HG02623 (cell line): Measurements from ENCODE around the gene L3MBTL2.

Experiments
- ATAC-seq: cut with Tn5 transposase; IDR thresholded peaks from one replicate; pipeline ENCODE4 v1.9.1; 2021; ENCODE audit warnings: moderate library complexity; ENCODE audit not compliant: unreplicated experiment

The L3MBTL2 gene

DNA sequence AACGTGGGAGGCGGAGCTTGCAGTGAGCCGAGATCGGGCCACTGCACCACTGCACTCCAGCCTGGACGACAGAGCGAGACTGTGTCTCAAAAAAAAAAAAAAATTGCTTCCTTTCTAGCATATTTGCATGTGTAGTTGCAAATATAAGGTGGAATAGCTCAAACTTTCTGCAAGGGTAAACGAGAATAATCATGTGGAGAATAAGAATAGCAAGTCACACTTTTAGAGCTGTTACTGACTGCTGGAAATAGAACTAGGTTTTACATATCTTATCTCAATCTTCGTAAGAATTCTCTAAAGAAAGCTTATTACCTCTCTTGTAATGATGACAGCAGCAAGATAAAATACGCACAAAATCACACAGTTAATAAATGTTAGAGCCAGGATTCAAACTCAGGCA lies 1.6 kb downstream of the L3MBTL2 start:
- ATAC-seq = no peak

DNA sequence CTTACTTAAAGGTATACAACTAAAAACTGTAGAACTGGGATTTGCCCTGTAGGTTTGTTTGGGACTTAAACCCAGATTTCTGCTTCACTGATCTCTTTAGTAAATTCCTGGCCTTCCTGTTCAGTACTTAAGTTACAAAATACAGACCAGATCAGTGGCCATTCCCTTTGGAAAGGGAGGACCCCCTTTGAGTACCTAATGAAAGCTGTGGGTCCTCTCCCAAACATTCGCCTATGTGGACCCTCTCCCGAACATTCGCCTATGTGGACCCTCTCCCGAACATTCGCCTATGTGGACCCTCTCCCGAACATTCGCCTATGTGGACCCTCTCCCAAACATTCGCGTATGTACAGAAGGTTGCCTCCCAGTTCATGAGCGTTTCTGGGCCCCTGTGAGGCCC lies 10.3 kb downstream of the L3MBTL2 start:
- ATAC-seq = no peak

DNA sequence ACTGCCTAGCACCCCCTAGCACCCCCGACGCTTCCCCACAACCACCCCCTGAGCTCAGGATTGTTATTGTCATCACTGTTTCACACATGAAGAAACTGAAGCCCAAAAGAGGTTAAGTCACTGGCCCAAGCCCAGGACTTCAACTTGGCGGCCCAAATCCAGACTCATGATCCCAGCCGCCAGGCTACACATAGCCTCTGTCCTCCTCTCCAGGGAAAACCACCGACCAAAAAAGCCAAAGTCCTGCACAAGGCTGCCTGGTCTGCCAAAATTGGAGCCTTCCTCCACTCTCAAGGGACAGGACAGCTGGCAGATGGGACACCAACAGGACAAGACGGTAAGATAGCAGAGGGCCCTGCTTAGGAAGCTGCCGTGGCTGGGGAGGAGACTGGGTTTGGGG lies 10.8 kb downstream of the L3MBTL2 start:
- no peak for ATAC-seq

DNA sequence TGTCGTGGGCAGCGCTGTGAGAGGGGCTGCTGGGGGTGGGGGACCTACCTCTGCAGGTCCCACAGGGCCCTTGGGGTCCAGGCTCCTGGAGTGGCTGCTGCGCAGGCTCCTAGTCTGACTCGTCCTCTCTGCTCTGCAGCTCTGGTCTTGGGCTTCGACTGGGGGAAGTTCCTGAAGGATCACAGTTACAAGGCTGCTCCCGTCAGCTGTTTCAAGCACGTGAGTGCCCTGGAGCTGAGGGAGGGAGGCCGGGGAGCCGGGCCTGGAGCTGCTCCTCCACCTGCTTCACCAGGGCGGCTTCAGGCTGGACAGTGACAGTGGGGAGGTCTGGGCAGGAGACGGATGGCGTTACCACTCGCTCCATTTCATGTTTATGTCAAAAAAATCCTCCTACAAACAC lies 11.9 kb downstream of the L3MBTL2 start:
- no peak for ATAC-seq

DNA sequence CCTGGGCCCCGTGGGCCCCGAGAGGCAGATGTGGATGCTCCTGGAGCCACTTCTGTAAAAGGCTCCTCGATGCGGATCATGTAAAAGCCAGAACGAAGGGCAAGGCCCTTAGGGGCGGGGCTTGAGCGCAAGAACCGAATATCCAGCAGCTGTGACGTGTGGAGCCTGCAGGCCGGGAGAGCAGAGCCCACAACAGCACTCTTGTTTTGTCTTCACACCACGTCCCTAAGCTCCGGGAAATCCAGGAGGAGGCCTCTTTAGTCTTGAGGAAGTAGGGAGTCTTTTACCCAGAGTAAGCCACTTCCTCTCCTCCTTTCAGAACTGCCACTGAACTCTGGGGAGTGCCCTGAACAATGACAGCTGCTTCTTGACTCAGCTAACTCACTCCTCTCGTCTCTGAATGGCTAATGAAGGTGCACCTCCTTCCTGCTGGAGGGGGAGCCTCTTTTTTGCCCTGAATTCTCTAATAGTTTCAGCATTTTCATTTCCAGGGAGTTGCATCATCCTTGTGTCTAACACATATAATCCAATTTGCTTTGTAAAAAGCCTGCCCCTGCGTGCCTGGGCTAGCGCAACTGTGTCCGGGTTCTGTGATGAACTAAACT lies 12.5 kb downstream of the L3MBTL2 start:
- ATAC-seq = no peak

DNA sequence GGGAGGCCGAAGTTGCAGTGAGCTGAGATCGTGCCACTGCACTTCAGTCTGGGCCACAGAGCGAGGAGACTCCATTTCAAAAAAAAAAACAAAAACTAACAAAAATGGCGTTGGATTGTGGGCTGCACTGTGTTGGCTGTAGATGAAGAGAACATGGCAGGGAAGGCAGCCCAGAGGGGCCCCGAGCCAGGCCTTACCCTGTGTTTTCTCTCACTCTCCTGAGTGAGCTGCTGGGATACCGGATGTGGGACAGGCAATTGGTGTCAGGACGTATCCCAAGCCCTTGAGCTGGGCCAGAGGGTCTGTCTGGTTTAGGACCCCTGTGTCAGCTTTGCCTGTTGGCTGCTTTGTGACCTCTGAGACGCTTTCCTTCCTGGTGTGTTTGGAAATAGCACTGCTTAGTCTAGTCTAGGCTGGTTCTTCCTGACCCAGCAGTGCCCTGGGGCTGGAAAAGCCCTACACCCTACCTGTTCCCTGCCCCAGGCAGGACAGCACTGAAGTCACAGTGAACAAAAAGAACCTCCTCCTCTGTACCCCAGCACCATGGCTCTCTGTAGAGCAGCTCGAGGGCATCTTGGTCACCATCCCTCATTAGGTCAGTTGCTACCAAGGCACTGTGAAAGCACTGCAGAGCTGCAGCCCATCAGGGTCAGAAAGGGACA lies 17.9 kb downstream of the L3MBTL2 start:
- ATAC-seq = no peak

DNA sequence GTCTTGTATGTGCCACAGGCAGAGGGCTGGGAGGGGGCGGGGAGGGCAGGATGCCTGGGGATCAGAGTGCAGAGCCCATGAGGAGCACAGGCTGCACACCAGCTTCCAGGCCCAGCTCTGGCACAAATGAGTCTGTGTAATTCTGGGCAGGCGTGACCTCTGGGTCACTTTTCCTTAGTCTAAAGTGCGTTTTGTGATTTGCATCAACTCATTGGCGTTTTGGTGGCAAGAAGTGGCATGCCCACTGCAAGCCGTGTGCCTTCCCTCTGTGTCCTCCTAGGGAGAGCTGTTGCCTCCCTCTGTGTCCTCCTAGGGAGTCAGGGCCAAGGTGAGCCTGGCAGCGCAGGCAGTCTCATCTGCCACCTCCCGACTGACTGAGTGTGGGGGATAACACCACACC lies 18.4 kb downstream of the L3MBTL2 start:
- no peak for ATAC-seq

DNA sequence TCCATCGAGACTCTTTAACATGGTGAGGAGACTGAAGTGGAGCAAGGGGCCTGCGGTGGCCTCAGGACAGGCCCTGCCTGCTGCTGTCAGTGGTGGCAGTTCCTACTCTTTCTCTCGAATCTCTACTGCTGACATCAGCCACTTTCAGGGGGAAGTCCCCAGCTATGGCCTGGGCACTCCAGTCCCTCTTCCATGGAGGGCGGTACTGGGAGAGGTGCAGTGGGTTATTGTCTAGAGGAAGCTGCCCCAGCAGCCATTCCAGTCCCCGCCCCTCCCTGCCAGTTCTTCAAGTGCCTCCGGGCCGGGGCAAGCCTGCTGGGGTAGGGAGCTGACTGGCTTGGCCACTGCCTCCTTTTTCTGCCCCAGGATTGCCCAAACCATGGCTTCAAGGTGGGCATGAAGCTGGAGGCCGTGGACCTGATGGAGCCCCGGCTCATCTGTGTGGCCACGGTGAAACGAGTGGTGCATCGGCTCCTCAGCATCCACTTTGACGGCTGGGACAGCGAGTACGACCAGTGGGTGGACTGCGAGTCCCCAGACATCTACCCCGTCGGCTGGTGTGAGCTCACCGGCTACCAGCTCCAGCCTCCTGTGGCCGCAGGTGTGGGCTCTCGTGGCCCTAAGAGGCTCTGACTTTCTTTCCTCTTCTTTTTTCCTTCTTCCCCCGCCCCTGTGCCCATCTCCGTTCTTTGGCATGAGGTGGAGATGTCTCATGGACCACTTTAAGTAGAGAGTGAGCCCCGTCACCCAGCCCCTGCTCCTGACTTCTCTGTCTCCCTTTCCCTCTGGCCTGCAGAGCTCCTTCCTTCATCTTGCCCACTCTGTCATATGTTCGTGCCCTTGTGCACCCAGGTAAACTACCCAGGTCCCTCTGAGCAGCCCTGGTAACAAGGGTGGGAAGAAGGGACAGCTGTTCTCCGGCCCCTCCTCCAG lies 21.9 kb downstream of the L3MBTL2 start:
- ATAC-seq = no peak

DNA sequence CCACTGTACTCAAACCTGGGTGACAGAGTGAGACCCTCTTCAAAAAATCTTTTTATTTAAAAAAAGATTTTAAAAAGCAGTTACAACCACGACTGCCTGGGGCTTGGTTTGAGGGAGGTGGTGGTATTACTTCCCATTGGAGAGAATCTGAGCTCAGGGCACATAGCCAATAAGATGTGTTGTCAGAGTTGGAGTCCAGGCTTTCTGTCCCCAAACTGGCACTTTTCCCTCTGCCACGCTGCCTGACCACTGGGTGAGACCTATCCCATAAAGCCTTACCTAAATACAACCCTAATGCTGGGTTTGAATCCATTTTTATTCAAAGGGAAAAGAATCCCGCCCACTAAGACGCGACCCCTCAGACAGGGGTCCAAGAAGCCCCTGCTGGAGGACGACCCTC lies 24.1 kb downstream of the L3MBTL2 start:
- ATAC-seq = no peak

DNA sequence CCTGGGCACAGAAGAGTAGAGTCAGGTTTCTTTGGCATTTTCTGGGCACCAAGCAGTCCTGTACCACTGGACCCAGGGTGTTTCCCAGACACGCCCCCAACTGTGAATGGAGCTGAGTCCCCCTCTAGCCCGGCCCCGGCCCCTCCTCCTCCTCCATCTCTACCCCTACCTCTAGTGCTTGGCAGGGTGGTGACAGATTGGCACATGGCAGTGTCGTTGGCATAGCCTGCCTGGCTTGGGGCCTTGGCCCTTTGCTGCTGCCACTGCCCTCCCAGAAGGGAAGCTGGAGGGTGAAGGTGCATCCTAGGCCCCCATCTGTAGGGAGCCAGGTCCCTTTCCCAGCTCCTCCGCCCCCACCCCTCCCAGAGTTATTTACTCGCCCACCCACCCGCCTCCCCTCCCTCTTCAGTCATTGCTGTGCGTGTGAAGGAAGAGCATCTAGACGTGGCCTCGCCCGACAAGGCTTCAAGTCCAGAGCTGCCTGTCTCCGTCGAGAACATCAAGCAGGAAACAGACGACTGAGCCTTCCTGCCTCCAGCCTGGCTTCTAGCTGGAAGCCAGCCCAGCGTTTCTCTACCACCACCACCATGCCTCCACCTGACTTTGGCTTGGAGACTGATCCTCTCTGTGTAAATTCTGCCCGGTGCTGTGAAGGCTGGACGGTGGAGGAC lies 24.8 kb downstream of the L3MBTL2 start:
- no peak for ATAC-seq

DNA sequence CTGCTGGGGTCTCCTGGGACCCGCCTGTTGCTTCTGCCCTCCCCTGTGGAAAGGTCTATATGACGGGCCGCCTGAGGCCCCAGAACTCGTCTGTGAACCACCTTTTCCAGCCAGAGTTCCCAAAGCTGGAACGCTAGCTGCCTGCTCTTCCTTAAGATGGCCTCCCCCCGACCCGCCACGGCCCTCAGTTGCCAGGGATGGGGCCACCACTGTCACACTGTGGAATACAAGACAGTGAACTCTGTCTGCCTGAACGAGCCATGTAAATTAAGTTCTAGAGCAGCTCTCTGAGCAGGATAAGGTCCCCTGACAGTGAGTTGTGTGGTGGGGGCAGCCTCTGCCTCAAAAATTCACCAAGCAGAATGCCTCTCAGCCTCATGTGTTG lies 25.3 kb downstream of the L3MBTL2 start:
- ATAC-seq = no peak

DNA sequence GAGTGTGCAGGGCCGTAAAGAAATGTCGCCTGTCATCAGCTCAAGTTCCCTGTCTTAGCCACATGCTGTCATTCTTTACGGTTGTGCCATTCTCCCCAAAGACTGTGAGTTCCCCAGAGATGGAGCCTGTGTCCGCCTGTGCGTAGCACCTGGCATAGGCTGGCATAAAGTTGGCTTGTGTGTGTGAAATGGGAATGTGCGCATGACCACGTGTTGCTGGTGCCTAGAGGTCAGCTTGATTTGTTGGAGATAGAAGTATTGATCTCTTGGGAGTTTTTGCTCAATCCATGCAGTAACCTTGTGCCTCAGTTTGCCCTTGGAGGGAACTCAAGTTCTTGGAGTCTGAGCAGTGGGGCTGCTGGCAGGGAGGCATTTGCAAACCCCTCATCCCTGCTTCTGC lies 26.3 kb downstream of the L3MBTL2 start:
- ATAC-seq = no peak

DNA sequence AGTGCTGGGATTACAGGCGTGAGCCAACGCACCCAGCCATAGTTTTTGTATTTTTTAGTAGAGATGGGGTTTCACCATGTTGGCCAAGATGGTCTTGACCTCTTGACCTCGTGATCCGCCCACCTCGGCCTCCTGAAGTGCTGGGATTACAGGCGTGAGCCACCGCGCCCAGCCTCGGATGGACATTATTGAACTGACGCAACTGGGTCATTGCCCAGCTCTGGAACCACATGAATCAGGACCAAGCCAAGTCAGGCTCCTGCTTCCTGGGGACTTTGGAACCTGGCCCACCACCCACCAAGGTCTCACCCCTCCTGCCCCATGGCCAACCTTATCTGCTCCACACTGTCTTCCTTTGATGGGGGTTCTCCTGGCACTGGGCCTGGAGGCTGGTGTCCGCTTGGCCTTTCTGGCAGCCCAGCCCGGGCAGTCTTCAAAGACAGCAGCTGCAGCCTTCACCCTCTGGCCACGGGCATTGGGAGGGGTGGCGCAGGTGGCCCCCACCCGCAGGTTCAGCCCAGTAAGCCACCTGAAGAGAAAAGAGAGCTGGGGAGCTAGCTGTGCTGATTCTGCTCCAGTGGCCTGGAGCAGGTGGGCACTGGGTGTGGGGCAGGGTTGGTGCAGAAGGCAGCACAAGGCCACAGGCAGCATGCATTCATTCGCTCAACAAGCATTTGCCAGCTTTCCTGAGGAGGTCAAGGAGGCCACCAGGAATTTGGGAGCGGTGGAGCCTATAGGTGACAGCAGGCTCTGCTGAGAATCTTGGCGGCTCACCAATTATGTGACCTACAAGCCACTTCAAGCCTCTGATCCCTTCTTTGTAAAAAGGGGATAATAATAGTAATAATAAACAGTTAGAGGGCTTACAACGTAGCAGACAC lies 29.9 kb downstream of the L3MBTL2 start:
- ATAC-seq = no peak

DNA sequence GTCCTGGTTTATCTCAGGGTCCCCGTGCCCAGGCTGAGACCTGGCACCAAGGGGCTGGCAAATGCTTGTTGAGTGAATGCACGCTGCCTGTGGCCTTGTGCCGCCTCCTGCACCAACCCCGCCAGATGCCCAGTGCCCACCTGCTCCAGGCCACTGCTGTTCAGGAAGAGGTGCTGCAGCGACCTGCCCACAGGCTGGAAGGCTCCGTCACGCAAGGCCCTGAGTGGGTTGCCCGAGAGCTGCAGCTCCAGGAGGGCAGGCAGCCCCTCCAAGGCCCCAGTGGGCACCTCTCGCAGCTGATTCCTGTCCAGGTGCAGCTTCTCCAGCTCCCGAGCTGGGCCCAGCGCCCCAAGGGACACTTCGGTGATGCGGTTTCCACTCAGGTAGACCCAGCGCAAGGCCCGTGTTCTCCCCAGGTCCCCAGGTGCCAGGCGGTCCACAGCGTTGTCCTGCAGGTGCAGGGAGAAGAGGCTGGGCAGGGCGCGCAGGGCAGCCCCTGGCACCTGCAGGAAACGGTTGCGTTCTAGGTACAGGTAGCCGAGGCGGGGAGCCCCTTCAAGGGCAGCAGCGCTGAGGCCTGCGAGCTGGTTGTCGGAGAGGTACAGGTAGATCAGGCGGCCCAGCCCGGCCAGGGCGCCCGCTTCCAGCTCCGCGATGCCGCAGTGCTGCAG lies 32.1 kb downstream of the L3MBTL2 start:
- ATAC-seq = no peak

DNA sequence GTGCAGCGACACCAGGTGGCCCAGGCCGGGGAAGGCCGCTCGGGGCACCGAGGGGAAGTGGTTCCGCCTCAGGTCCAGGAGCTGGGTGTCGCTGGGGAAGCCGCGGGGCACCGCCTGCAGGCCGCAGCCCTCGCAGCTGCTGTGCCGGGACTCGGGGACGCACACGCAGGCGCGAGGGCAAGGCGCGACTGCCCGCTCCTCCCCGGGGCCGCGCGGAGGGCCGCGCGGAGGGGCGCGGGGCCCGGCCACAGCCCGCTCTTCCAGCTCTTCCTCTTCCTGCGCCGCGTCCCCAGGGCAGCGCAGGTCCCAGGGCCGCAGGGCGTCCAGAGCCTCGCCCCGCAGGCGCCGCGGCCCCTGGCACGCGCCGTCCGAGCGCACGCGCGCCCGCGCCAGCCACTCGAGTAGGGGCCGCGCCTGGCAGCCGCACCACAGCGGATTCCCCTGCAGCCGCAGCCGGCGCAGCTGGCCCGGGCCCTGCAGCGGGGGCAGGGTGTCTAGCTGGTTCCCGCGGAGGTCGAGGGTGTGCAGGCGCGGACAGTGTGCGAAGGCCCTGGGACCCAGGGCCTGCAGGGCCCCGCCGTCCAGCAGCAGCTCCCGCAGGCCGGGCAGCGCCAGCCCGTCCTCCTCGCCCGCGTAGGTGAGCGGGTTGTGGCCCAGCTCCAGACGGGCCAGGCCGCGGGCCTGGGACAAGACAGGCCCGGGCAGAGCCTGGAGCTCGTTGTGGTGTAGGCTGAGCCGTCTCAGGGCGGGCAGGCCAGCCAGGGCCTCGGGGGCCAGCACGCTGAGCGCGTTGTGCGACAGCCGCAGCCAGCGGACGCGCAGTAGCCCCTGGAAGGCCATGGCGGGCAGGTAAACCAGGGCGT lies 32.8 kb downstream of the L3MBTL2 start:
- no peak for ATAC-seq

DNA sequence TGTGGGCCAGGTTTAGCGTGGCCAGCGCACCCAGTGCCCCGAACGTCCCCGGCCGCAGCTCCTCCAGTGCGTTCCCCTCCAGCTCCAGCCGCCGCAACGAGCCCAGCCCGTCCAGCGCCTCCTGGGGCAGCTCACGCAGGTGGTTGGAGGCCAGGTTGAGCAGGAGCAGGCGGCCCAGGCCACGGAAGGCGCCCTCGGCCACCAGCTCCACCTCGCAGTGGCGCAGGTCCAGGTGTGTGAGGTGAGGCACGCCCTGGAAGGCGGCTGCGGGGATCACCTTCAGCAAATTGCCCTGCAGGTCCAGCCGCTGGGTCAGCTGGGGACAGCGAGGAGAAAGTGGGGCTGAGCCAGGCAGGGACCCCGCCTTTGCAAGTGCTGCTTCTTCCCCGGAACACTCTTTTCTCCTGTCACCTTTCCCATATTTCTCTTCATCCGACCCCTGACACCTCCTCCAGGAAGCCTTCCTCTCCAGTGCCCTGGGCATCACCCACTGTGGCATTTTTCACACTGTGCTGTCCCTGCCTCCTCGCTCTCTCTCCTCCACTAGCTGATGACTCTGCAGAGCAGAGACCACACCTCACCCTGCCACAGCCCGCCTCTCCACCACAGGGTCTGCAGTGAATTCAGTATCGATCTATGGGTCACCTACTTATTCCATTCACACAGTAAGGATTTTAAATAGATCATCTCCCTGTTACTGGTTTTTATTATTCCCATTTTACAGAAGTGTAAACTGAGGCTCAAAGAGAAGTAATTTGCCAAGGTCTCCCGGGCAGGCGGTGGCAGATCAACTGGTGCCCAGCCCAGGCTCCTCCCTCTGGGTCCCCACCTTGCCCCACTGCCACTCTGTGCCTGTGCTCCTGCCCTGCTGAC lies 33.7 kb downstream of the L3MBTL2 start:
- no peak for ATAC-seq

DNA sequence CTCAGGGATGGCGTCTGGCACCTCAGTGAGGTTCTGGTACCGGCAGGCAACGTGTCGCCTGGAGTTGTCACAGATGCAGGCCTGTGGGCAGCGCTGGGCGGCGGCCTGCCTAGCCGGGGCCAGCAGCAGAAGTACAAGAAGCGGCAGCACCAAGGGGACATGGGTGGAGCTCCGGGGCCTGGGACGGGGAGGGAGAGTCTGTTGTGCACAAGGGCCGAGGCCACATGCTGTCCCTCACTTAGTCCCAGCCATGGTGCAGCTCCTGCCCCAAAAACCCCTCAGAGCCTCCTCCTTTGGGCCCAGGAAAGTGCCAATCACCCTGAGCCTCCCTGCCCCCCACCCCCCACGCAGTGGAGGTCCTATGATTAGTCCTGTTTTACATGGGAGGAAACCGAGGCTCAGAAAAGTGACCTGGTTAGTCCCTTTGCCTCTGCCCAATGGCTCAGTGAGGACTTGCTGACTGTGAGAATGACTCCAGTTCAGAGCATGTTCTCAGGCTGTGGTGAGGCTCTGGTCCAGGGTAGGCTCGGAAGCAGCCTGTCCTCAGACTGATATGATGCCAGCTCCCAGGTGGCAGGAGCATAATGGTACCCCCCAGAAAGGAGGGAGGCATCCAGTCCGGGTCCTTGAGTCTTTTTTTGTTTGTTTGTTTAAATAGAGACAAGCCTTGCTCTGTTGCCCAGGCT lies 34.5 kb downstream of the L3MBTL2 start:
- ATAC-seq = no peak
